Ectodermal cell (in vitro differentiated cells): ENCODE data around the gene SLC25A26.
"Not testable (repeated sequence)": the region's sequence is repeated elsewhere in the genome, so short reads cannot be mapped to it uniquely, and the experiment has no call there.

Source experiments
- H3K27ac ChIP-seq: 2 replicates; pipeline ENCODE4 v1.7.0; 2013; ENCODE audit warnings: mild to moderate bottlenecking, low read depth, low read length; ENCODE audit not compliant: insufficient read depth, poor library complexity, severe bottlenecking
- H3K27me3 ChIP-seq: 2 replicates; pipeline ENCODE4 v1.7.0; 2013; ENCODE audit warnings: mild to moderate bottlenecking, low read length; ENCODE audit not compliant: insufficient read depth, control insufficient read depth, poor library complexity, severe bottlenecking
- H3K36me3 ChIP-seq: one replicate; pipeline ENCODE4 v1.7.0; 2013; ENCODE audit warnings: low read length; ENCODE audit not compliant: control insufficient read depth, insufficient read depth
- H3K4me1 ChIP-seq: one replicate; pipeline ENCODE4 v1.7.0; 2013; ENCODE audit warnings: low read length; ENCODE audit not compliant: control insufficient read depth, insufficient read depth
- H3K4me3 ChIP-seq: 2 replicates; pipeline ENCODE4 v1.7.0; 2013; ENCODE audit warnings: low read depth, low read length, control low read depth; ENCODE audit not compliant: insufficient read depth
- H3K9me3 ChIP-seq: 2 replicates; pipeline ENCODE4 v1.7.0; 2013; ENCODE audit warnings: mild to moderate bottlenecking, low read length, moderate library complexity; ENCODE audit not compliant: control insufficient read depth
- WGBS, 2 experiments: methylation state at CpG; one replicate each; pipeline ENCODE4 v1.1.7; 2013; ENCODE audit warnings: missing lambda C conversion rate in 2 of 2; 5-methylcytosine and 5-hydroxymethylcytosine counted together

The SLC25A26 gene

DNA sequence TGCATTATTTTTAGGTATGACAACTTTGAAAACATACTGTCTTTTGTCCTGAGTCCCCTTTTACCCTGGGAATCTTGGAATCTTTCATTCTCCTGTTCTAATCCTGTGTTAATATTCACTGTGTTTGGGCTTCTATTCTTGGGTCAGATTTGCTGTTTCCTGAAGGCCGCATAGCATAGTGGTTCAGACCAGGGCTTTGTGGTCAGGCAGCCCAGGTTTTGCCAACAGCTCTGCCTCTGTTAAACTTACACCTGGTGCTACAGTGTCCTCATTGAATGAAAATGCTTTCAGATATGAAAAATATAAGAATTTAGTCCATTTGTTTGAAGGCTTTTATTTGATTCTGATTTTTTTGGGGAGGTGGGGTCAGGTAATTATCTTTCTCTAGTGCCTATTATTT is 58.4 kb downstream of the SLC25A26 start:
- H3K27ac ChIP-seq = no peak overlapping the region
- WGBS, 2 experiments = 88 to 94% methylated on average over 1 of the region's 1 CpG
- H3K4me3 ChIP-seq = no peak overlapping the region
- H3K9me3 ChIP-seq = no peaks in the 10 kb centered on the region
- no peaks in the 10 kb centered on the region for H3K4me1 ChIP-seq
- no peaks in the 10 kb centered on the region for H3K27me3 ChIP-seq
- no peaks in the 10 kb centered on the region for H3K36me3 ChIP-seq

DNA sequence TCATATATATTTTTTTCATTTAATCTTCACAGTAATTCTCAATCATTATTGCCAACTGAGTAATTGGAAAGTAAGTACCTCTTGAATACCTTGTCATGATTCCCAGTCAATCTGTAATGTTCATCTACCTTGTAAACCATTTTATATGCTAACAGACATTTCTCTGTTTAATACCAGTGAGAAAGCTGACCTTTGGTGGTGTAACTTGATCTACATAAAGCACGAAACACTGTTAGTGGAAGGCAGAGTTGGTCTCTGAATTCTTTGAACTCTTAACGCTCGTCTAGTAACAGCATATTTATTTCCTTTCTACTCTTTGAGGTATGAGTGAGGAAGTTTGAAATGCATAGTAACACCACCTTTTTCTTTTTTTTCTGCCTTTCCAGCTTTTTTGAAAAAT is 59.5 kb downstream of the SLC25A26 start:
- 77 to 82% methylated on average over 1 to 3 of the region's 3 CpGs for WGBS, 2 experiments
- no peak overlapping the region for H3K27ac ChIP-seq
- H3K9me3 ChIP-seq = no peaks in the 10 kb centered on the region
- H3K27me3 ChIP-seq = no peaks in the 10 kb centered on the region
- no peaks in the 10 kb centered on the region for H3K36me3 ChIP-seq
- H3K4me1 ChIP-seq = no peaks in the 10 kb centered on the region
- H3K4me3 ChIP-seq = no peak overlapping the region

DNA sequence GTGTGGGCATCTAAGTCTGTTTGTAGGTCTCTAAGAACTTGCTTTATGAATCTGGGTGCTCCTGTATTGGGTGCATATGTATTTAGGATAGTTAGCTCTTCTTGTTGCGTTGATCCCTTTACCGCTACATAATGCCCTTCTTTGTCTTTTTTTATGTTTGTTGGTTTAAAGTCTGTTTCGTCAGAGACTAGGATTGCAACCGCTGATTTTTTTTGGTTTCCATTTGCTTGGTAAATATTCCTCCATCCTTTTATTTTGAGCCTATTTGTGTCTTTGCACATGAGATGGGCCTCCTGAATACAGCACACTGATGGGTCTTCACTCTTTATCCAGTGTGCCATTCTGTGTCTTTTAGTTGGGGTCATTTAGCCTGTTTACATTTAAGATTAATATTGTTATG is 71.1 kb downstream of the SLC25A26 start:
- not testable (repeated sequence) for H3K27ac ChIP-seq, H3K4me1 ChIP-seq, H3K9me3 ChIP-seq, H3K4me3 ChIP-seq, H3K27me3 ChIP-seq, H3K36me3 ChIP-seq
- WGBS, 2 experiments = 79 to 89% methylated on average over 2 to 4 of the region's 4 CpGs

DNA sequence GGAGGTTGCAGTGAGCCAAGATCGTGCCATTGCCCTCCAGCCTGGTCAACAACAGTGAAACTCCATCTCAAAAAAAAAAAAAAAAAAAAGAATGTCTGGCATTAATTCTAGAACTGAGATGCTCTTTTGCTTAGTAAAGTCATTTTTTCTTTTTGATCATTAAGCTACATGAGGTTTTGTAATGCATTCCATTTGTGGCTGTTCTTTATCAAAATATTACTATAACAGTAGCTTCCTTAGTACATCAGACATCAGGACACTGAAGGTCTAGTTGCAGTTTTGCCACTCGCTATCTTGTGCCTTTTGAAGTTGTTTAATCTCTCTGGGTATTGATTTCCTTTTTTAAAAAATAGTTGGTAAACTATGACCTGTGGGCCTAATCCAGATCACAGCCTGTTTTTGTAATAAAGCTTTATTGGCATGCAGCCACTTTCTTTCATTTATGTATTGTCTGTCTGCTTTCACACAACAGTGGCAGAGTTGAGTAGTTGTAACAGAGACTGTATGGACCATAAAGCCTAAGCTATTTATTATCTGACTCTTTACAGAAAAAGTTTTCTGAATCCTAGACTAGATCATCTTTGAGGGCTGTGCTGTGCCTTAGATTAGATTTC is 76.6 kb downstream of the SLC25A26 start:
- no peak overlapping the region for H3K4me3 ChIP-seq
- no peaks in the 10 kb centered on the region for H3K9me3 ChIP-seq
- no peak overlapping the region for H3K27ac ChIP-seq
- 87 to 94% methylated on average over 2 of the region's 2 CpGs for WGBS, 2 experiments
- H3K4me1 ChIP-seq = no peaks in the 10 kb centered on the region
- no peaks in the 10 kb centered on the region for H3K36me3 ChIP-seq
- no peaks in the 10 kb centered on the region for H3K27me3 ChIP-seq

DNA sequence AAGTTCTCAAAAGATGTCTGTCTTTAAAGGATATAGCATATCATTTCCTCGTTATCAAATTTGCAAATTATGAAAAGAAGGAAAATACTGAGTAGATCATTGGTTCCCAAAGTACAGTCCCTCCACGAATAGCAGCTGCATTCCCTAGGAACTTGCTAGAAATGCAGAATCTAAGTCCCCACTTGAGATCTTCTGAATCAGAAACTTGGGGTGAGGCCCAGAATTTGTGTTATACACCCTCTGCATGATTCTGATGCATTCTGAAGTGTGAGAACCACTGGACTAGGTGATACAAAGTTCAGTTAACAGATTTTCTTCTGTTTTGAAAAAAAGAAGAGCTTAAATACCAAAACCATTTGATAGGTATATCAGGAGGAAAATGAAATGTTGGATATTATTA is 77.1 kb downstream of the SLC25A26 start:
- no peak overlapping the region for H3K27ac ChIP-seq
- 93 to 100% methylated on average over 2 of the region's 2 CpGs for WGBS, 2 experiments
- H3K9me3 ChIP-seq = no peaks in the 10 kb centered on the region
- no peaks in the 10 kb centered on the region for H3K4me1 ChIP-seq
- no peaks in the 10 kb centered on the region for H3K27me3 ChIP-seq
- no peak overlapping the region for H3K4me3 ChIP-seq
- no peaks in the 10 kb centered on the region for H3K36me3 ChIP-seq

DNA sequence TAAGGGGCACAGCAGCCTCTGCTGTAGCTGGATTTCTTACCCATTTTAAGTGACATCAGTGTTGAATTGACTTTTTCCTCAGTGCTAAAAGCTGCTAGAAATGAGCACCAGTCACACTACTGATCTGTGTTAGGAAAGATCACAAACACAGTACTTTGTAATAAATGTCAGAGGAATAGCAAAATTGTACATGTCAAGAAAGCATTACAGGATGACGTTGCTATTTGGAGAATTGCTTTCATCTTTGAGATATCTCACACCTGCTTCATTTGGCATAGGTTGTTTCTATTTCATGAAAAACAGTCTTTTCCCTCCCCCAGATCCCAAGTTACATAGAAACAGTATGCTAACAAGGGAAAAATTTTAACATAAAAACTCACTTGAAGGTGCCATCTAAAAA is 77.8 kb downstream of the SLC25A26 start:
- Histone ChIP-seq H3K27ac (no peak overlapping the region), H3K4me1 (no peaks in the 10 kb centered on the region), H3K27me3 (no peaks in the 10 kb centered on the region), H3K36me3 (no peaks in the 10 kb centered on the region), H3K9me3 (no peaks in the 10 kb centered on the region), H3K4me3 (no peak overlapping the region)
- 100% methylated on average over 1 of the region's 1 CpG for WGBS, 2 experiments

DNA sequence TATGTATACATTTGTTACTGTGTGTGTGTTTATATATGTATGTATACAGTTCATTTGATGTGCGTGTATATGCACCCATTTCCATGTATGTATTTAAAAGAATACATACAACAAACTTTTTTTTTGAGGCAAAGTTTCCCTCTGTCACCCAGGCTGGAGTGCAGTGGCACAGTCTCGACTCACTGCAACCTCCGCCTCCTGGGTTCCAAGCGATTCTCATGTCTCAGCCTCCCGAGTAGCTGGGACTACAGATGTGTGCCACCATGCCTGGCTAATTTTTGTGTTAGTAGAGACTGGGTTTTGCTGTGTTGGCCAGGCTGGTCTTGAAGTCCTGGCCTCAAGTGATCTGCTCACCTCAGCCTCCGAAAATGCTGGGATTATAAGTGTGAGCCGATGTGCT is 78.3 kb downstream of the SLC25A26 start:
- not testable (repeated sequence) for H3K36me3 ChIP-seq, H3K9me3 ChIP-seq, H3K27me3 ChIP-seq, H3K4me1 ChIP-seq, H3K27ac ChIP-seq, H3K4me3 ChIP-seq
- WGBS, 2 experiments = 93% methylated on average over 5 to 7 of the region's 7 CpGs

DNA sequence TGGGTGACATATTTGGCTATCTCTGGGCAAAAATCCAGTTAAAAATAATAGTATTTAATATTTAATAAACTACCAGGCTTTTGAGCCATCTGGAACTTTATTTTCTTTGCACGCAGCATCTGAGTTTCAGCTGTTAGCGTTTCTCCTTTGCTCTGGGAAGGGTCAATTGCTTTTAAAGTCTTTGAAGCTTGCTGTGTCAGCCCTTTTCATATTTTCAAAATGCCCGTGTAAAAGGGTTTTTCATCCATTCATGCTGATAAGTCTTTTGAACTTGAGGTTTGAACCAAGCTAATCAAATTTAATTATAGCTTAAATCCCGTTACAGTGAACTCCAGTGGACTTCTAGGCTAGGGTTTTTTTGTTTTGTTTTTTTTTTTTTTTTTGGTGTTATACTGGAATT is 79.1 kb downstream of the SLC25A26 start:
- Histone ChIP-seq H3K27me3 (no peaks in the 10 kb centered on the region), H3K4me3 (no peak overlapping the region), H3K4me1 (no peaks in the 10 kb centered on the region), H3K36me3 (no peaks in the 10 kb centered on the region), H3K27ac (no peak overlapping the region), H3K9me3 (no peaks in the 10 kb centered on the region)
- 87 to 91% methylated on average over 3 to 4 of the region's 4 CpGs for WGBS, 2 experiments

DNA sequence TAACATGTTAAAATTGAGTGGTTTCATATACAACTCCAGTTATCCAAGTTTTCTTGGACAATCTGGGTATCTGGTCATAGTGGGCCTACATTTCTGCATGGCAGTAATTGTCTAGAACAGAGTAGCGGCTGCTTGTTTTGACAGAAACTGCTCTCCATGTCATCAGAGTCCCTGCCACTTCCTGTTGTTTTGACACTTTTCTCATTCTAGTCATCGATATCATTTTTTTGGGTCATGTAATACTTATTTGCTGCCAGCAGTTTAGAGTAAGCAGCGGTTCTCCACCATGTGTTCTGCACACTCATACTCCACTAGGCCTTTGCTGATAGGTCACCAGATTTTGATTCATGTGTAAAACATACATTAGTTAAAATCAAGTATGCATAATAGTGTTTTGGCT is 81.5 kb downstream of the SLC25A26 start:
- Histone ChIP-seq H3K4me3 (no peak overlapping the region), H3K27ac (no peak overlapping the region), H3K27me3 (no peaks in the 10 kb centered on the region), H3K9me3 (no peaks in the 10 kb centered on the region), H3K36me3 (no peaks in the 10 kb centered on the region), H3K4me1 (no peaks in the 10 kb centered on the region)
- 95 to 99% methylated on average over 3 of the region's 3 CpGs for WGBS, 2 experiments

DNA sequence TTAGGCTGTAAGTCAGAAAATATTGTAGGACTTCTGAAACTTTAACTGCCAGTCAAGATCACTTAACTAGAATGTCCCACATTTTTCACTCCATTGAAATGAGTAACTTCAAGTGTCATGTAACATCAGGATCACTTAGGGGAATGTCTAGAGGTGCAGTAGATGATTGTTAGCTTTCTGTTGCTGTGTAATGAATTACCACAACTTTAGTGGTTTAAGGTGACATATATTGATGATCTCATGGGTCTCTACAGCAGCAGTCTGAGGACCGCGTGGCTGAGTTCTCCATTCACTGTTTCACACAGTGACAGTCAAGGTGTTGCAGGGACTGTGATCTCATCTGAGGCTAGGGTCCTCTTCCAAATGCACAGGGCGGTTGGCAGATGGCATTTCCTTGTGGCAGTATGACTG is 82.7 kb downstream of the SLC25A26 start:
- Histone ChIP-seq H3K36me3 (no peaks in the 10 kb centered on the region), H3K9me3 (no peaks in the 10 kb centered on the region), H3K27ac (no peak overlapping the region), H3K4me3 (no peak overlapping the region), H3K27me3 (no peaks in the 10 kb centered on the region), H3K4me1 (no peaks in the 10 kb centered on the region)
- WGBS, 2 experiments = 90 to 93% methylated on average over 3 of the region's 3 CpGs

DNA sequence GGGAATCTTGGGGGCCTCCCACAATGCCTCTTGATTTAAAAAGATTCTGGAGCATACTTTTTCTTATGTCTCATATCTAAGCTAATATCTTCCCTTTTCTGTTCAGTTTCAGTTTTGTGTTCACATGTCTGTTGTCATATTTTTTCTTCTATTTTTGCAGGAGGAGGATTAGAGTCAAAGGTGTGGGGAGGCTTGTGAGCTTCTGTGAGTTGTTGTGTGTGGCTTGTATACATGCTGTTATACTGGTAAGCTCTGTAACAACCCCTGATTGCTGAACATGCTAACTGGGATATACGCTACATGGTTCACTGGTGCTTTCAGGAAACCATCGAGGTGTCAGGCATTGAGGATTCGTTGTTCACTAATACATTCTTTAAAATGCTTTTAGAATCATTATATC is 83.5 kb downstream of the SLC25A26 start:
- Histone ChIP-seq H3K27me3 (no peaks in the 10 kb centered on the region), H3K9me3 (no peaks in the 10 kb centered on the region), H3K36me3 (no peaks in the 10 kb centered on the region), H3K4me1 (no peaks in the 10 kb centered on the region), H3K4me3 (no peak overlapping the region), H3K27ac (no peak overlapping the region)
- 98 to 100% methylated on average over 3 of the region's 3 CpGs for WGBS, 2 experiments
